Stimulated activated CD4-positive, alpha-beta T cell treated with anti-CD3 and anti-CD28 coated beads, Interleukin-12 subunit alpha, Interleukin-12 subunit beta, amount 100 ng/mL, for 48 hours (primary cell): Measurements from ENCODE around the gene C6orf132.
"Not testable (repeated sequence)": the region's sequence is repeated elsewhere in the genome, so short reads cannot be mapped to it uniquely, and the experiment has no call there.

ENCODE experiments used
- DNase-seq, 3 donors: peaks; one replicate each; pipeline ENCODE4 v3.0.0-alpha.2; 2020; ENCODE audit warnings: low read depth in 2 of 3, low spot score in 1 of 3

Gene C6orf132

GRCh38 chr6:42142118-42142835 is at the start of gene C6orf132:
TSS of gene C6orf132 (minus strand) at chr6:42142620. CDS start at chr6:42142444, 176 bp downstream.
- DNase-seq = no peak

GRCh38 chr6:42190554-42191183 is 48.2 kb upstream of the C6orf132 start:
- DNase-seq = no peak

GRCh38 chr6:42188406-42188805 is 46.0 kb upstream of the C6orf132 start:
- DNase-seq = no peak

- no peak for DNase-seq
These were observed 43.2 kb upstream of the C6orf132 start for GRCh38 chr6:42185597-42185996.

GRCh38 chr6:42184475-42184874 is 42.1 kb upstream of the C6orf132 start:
- no peak for DNase-seq

GRCh38 chr6:42182101-42182500 is 39.7 kb upstream of the C6orf132 start:
- no peak for DNase-seq

GRCh38 chr6:42179945-42180313 is 37.5 kb upstream of the C6orf132 start:
- DNase-seq = peak in 1 of 3 donors; percentile 13

GRCh38 chr6:42179261-42179944 is 37.0 kb upstream of the C6orf132 start:
- no peak for DNase-seq

- DNase-seq = no peak
These were observed 35.3 kb upstream of the C6orf132 start for GRCh38 chr6:42177514-42178364.

- no peak for DNase-seq
These were observed 34.6 kb upstream of the C6orf132 start for GRCh38 chr6:42176981-42177380.

- no peak for DNase-seq
These were observed 33.4 kb upstream of the C6orf132 start for GRCh38 chr6:42175860-42176259.

- no peak for DNase-seq
These were observed 30.7 kb upstream of the C6orf132 start, which contains the start of gene GUCA1A for GRCh38 chr6:42173101-42173500. TSS of gene GUCA1A (plus strand) at chr6:42173364. CDS start at chr6:42173614, 250 bp downstream.

- no peak for DNase-seq
These were observed 29.6 kb upstream of the C6orf132 start for GRCh38 chr6:42171813-42172581.

GRCh38 chr6:42169780-42170179 is 27.4 kb upstream of the C6orf132 start:
- DNase-seq = not testable (repeated sequence)

- DNase-seq = no peak
These were observed 26.2 kb upstream of the C6orf132 start for GRCh38 chr6:42168650-42169049.

GRCh38 chr6:42166444-42167141 is 24.2 kb upstream of the C6orf132 start:
- peak; percentile 58 to 91 (median 67) for DNase-seq

GRCh38 chr6:42165016-42165415 is 22.6 kb upstream of the C6orf132 start:
- no peak for DNase-seq

GRCh38 chr6:42163981-42164380 is 21.6 kb upstream of the C6orf132 start:
- no peak for DNase-seq

- no peak for DNase-seq
These were observed 20.4 kb upstream of the C6orf132 start for GRCh38 chr6:42162812-42163211.

- DNase-seq = no peak
These were observed 20.0 kb upstream of the C6orf132 start for GRCh38 chr6:42162384-42162783.
